Smooth muscle cell of trachea (primary cell): ENCODE data around the gene GOT1. TPM values are rescaled to one million over a fixed set of nuclear protein-coding genes. Genes with fewer than 3 reads are reported as not detected.

Experiments
- total RNA-seq: library from RNA; depleted of rRNA; stranded (reverse); fragments of >200 nt; gene quantifications from 2 replicates; pipeline ENCODE4 v1.2.1, GENCODE V29; 2014

GOT1 gene
- 25.6 and 25.8 TPM in 2 replicates for total RNA-seq

GRCh38 chr10:99430451-99431189 is at the start of gene GOT1:
Gene GOT1 (minus strand): TSS chr10:99430624. CDS start chr10:99430565, 59 bp downstream.

Other genes starting within 250 kb of the GOT1 start
- not detected in 2 replicates for gene HPSE2, start 194.8 kb downstream of the GOT1 start, total RNA-seq
- gene CNNM1, start 101.3 kb downstream of the GOT1 start, total RNA-seq: 0.15 and 0.33 TPM in 2 replicates
- gene NKX2-3, start 102.3 kb upstream of the GOT1 start, total RNA-seq: not detected in 2 replicates
- 11.8 and 20.5 TPM in 2 replicates for gene SLC25A28, start 189.8 kb upstream of the GOT1 start, total RNA-seq
- 13.7 and 20.3 TPM in 2 replicates for gene ENTPD7, start 228.9 kb upstream of the GOT1 start, total RNA-seq